ENCODE results near the gene COX7A2L.
"Not testable (repeated sequence)": the region's sequence is repeated elsewhere in the genome, so short reads cannot be mapped to it uniquely, and the experiment has no call there.

COX7A2L gene

GRCh38 chr2:42337846-42338566 lies 23.0 kb downstream of the COX7A2L start:
- Mint-ChIP-seq H3K27ac (no peak overlapping the region), H3K27me3 (ENCODE audit: low read depth) (no peaks in the 10 kb centered on the region), H3K9me3 (no peaks in the 10 kb centered on the region), H3K36me3 (ENCODE audit: low read depth) (peaks cover 35% of the 10 kb centered on the region), H3K4me3 (no peak overlapping the region), H3K4me1 (ENCODE audit: low read depth) (peaks cover 12% of the 10 kb centered on the region)

- Mint-ChIP-seq H3K27ac (no peak overlapping the region), H3K4me3 (no peak overlapping the region), H3K36me3 (ENCODE audit: low read depth) (peaks cover 39% of the 10 kb centered on the region), H3K27me3 (ENCODE audit: low read depth) (no peaks in the 10 kb centered on the region), H3K4me1 (ENCODE audit: low read depth) (peaks cover 8% of the 10 kb centered on the region), H3K9me3 (no peaks in the 10 kb centered on the region)
These were observed 23.6 kb downstream of the COX7A2L start for GRCh38 chr2:42337356-42337820.

GRCh38 chr2:42336361-42336965 lies 24.6 kb downstream of the COX7A2L start:
- no peak overlapping the region for H3K27ac Mint-ChIP-seq

GRCh38 chr2:42335514-42336104 lies 25.4 kb downstream of the COX7A2L start:
- H3K4me3 Mint-ChIP-seq: no peak overlapping the region
- H3K27ac Mint-ChIP-seq: no peak overlapping the region
- H3K4me1 Mint-ChIP-seq (ENCODE audit: low read depth): peaks cover 1% of the 10 kb centered on the region
- peaks cover 51% of the 10 kb centered on the region for H3K36me3 Mint-ChIP-seq (ENCODE audit: low read depth)
- no peaks in the 10 kb centered on the region for H3K27me3 Mint-ChIP-seq (ENCODE audit: low read depth)
- H3K9me3 Mint-ChIP-seq: no peaks in the 10 kb centered on the region

More at GRCh38 chr2:42336361-42336965, 24.6 kb downstream of the COX7A2L start:
- no peak overlapping the region for H3K4me3 Mint-ChIP-seq
- peaks cover 3% of the 10 kb centered on the region for H3K4me1 Mint-ChIP-seq (ENCODE audit: low read depth)
- H3K27me3 Mint-ChIP-seq (ENCODE audit: low read depth): no peaks in the 10 kb centered on the region
- peaks cover 47% of the 10 kb centered on the region for H3K36me3 Mint-ChIP-seq (ENCODE audit: low read depth)
- H3K9me3 Mint-ChIP-seq: no peaks in the 10 kb centered on the region

GRCh38 chr2:42334865-42335264 lies 26.2 kb downstream of the COX7A2L start:
- H3K4me3 Mint-ChIP-seq; H3K27ac Mint-ChIP-seq; H3K4me1 Mint-ChIP-seq (ENCODE audit: low read depth); H3K9me3 Mint-ChIP-seq; H3K27me3 Mint-ChIP-seq (ENCODE audit: low read depth): not testable (repeated sequence)
- H3K36me3 Mint-ChIP-seq (ENCODE audit: low read depth): peaks cover 45% of the 10 kb centered on the region

- Mint-ChIP-seq H3K9me3 (no peaks in the 10 kb centered on the region), H3K4me3 (no peak overlapping the region), H3K4me1 (ENCODE audit: low read depth) (peaks cover 3% of the 10 kb centered on the region), H3K36me3 (ENCODE audit: low read depth) (peaks cover 47% of the 10 kb centered on the region), H3K27ac (no peak overlapping the region), H3K27me3 (ENCODE audit: low read depth) (no peaks in the 10 kb centered on the region)
These were observed 26.8 kb downstream of the COX7A2L start for GRCh38 chr2:42334220-42334619.

- Mint-ChIP-seq H3K27ac (no peak overlapping the region), H3K27me3 (ENCODE audit: low read depth) (no peaks in the 10 kb centered on the region), H3K4me1 (ENCODE audit: low read depth) (peaks cover 3% of the 10 kb centered on the region), H3K9me3 (no peaks in the 10 kb centered on the region), H3K4me3 (no peak overlapping the region), H3K36me3 (ENCODE audit: low read depth) (peaks cover 47% of the 10 kb centered on the region)
These were observed 27.4 kb downstream of the COX7A2L start for GRCh38 chr2:42333579-42333978.

GRCh38 chr2:42332575-42332974 lies 28.4 kb downstream of the COX7A2L start:
- peaks cover 47% of the 10 kb centered on the region for H3K36me3 Mint-ChIP-seq (ENCODE audit: low read depth)
- H3K27me3 Mint-ChIP-seq (ENCODE audit: low read depth): no peaks in the 10 kb centered on the region
- peaks cover 5% of the 10 kb centered on the region for H3K4me1 Mint-ChIP-seq (ENCODE audit: low read depth)
- H3K4me3 Mint-ChIP-seq: no peak overlapping the region
- H3K9me3 Mint-ChIP-seq: no peaks in the 10 kb centered on the region
- no peak overlapping the region for H3K27ac Mint-ChIP-seq

GRCh38 chr2:42331569-42332284 lies 29.3 kb downstream of the COX7A2L start:
- Mint-ChIP-seq H3K27me3 (ENCODE audit: low read depth) (no peaks in the 10 kb centered on the region), H3K27ac (no peak overlapping the region), H3K4me1 (ENCODE audit: low read depth) (peaks cover 14% of the 10 kb centered on the region), H3K4me3 (no peak overlapping the region), H3K9me3 (no peaks in the 10 kb centered on the region), H3K36me3 (ENCODE audit: low read depth) (peaks cover 47% of the 10 kb centered on the region)

GRCh38 chr2:42329736-42330135 lies 31.3 kb downstream of the COX7A2L start:
- H3K27ac Mint-ChIP-seq: no peak overlapping the region

GRCh38 chr2:42328923-42329322 lies 32.1 kb downstream of the COX7A2L start:
- H3K27me3 Mint-ChIP-seq (ENCODE audit: low read depth): no peaks in the 10 kb centered on the region
- H3K4me1 Mint-ChIP-seq (ENCODE audit: low read depth): peaks cover 22% of the 10 kb centered on the region
- H3K36me3 Mint-ChIP-seq (ENCODE audit: low read depth): peaks cover 53% of the 10 kb centered on the region
- H3K4me3 Mint-ChIP-seq: no peak overlapping the region
- H3K9me3 Mint-ChIP-seq: no peaks in the 10 kb centered on the region
- no peak overlapping the region for H3K27ac Mint-ChIP-seq

More at GRCh38 chr2:42329736-42330135, 31.3 kb downstream of the COX7A2L start:
- H3K27me3 Mint-ChIP-seq (ENCODE audit: low read depth): no peaks in the 10 kb centered on the region
- no peaks in the 10 kb centered on the region for H3K9me3 Mint-ChIP-seq
- peaks cover 22% of the 10 kb centered on the region for H3K4me1 Mint-ChIP-seq (ENCODE audit: low read depth)
- H3K4me3 Mint-ChIP-seq: no peak overlapping the region
- peaks cover 49% of the 10 kb centered on the region for H3K36me3 Mint-ChIP-seq (ENCODE audit: low read depth)

GRCh38 chr2:42328148-42328833 lies 32.7 kb downstream of the COX7A2L start:
- Mint-ChIP-seq H3K4me3 (no peak overlapping the region), H3K27me3 (ENCODE audit: low read depth) (no peaks in the 10 kb centered on the region), H3K9me3 (no peaks in the 10 kb centered on the region), H3K36me3 (ENCODE audit: low read depth) (peaks cover 47% of the 10 kb centered on the region), H3K27ac (peak overlapping the region; percentile 52), H3K4me1 (ENCODE audit: low read depth) (peaks cover 22% of the 10 kb centered on the region)

GRCh38 chr2:42327125-42327524 lies 33.9 kb downstream of the COX7A2L start:
- Mint-ChIP-seq H3K4me3 (no peak overlapping the region), H3K36me3 (ENCODE audit: low read depth) (peaks cover 45% of the 10 kb centered on the region), H3K27me3 (ENCODE audit: low read depth) (no peaks in the 10 kb centered on the region), H3K27ac (peak overlapping the region; percentile 39), H3K4me1 (ENCODE audit: low read depth) (peaks cover 22% of the 10 kb centered on the region), H3K9me3 (no peaks in the 10 kb centered on the region)

- H3K27me3 Mint-ChIP-seq (ENCODE audit: low read depth): no peaks in the 10 kb centered on the region
- peaks cover 44% of the 10 kb centered on the region for H3K36me3 Mint-ChIP-seq (ENCODE audit: low read depth)
- no peaks in the 10 kb centered on the region for H3K9me3 Mint-ChIP-seq
- no peak overlapping the region for H3K4me3 Mint-ChIP-seq
- H3K4me1 Mint-ChIP-seq (ENCODE audit: low read depth): peaks cover 26% of the 10 kb centered on the region
- no peak overlapping the region for H3K27ac Mint-ChIP-seq
These were observed 35.4 kb downstream of the COX7A2L start for GRCh38 chr2:42325609-42326008.

Data from T-helper 1 cell treated with Interleukin-12 subunit alpha and Interleukin-12 subunit beta and Interleukin-4 antibody, amounts not matched to agents 30 μg/mL and 1 μg/mL, for 36 hours (primary cell).